Ovary (tissue), 3 donors: ENCODE results near the gene PIERCE2.

Experiments used
- CTCF ChIP-seq, 3 donors: fragments of 450-650 bp in 2 of 3; fragments of 200-600 bp in 1 of 3; IDR thresholded peaks; one replicate each; pipeline versions ENCODE4 v1.5.1 to v1.8.0; 2016 to 2022; ENCODE audit warnings: antibody characterized with exemption in 3 of 3, mild to moderate bottlenecking in 1 of 3
- EP300 ChIP-seq: sonication (generic); formaldehyde crosslinking; IDR thresholded peaks from one replicate; pipeline ENCODE4 v1.6.1; 2017; ENCODE audit warnings: antibody characterized with exemption
- POLR2A ChIP-seq: fragments of 450-650 bp; IDR thresholded peaks from one replicate; pipeline ENCODE4 v1.6.1; 2017; ENCODE audit warnings: antibody characterized with exemption, mild to moderate bottlenecking, moderate library complexity
- donor health status: DM: no; HTN: no; CAD: no.

GRCh38 chr15:55360256-55360655 lies 48.0 kb upstream of the PIERCE2 start:
- TF ChIP-seq CTCF (IDR thresholded peaks at IDR 0.05) (no peak), EP300 (no peak), POLR2A (no peak)
